ENCODE results near the gene CDH19.

- TF ChIP-seq POLR2A (IDR thresholded peaks at IDR 0.05), result no peak
- TF ChIP-seq, protein P1, sequence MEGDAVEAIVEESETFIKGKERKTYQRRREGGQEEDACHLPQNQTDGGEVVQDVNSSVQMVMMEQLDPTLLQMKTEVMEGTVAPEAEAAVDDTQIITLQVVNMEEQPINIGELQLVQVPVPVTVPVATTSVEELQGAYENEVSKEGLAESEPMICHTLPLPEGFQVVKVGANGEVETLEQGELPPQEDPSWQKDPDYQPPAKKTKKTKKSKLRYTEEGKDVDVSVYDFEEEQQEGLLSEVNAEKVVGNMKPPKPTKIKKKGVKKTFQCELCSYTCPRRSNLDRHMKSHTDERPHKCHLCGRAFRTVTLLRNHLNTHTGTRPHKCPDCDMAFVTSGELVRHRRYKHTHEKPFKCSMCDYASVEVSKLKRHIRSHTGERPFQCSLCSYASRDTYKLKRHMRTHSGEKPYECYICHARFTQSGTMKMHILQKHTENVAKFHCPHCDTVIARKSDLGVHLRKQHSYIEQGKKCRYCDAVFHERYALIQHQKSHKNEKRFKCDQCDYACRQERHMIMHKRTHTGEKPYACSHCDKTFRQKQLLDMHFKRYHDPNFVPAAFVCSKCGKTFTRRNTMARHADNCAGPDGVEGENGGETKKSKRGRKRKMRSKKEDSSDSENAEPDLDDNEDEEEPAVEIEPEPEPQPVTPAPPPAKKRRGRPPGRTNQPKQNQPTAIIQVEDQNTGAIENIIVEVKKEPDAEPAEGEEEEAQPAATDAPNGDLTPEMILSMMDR (IDR thresholded peaks at IDR 0.05), result no peak
Measured at GRCh38 chr18:66587430-66587829, 16.5 kb downstream of the CDH19 start.

Data from lower leg skin (tissue), 3 donors.